Measurements from ENCODE around the gene TPP2. TPM values are rescaled to one million over a fixed set of nuclear protein-coding genes. Genes with fewer than 3 reads are reported as not detected.

The TPP2 gene
- polyA plus RNA-seq, 1 donor from 2014 or later, result 45.4 TPM

DNA sequence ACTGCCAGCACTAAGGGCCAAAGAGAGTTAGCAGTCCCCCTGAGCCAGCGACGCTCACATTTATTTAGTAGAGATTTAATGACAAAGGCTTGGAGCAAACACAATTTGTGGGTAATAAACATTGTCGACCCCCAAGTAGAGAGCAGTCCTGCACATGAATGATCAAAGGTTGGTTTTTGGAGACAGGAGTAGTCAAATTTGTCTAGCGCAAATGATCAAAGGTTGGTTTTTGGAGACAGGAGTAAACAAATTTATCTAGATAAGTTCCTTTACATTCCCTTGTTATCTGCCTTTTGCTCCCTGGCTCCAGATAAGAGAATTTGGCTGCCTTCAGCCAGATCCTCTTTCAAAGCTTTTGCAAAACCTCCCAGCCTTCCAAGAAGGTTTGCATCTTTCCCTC lies 71.1 kb downstream of the TPP2 start:
- Histone ChIP-seq H3K36me3 (ENCODE audit: insufficient read depth, low read length) (peaks cover 9% of the 10 kb centered on the region), H3K9ac (ENCODE audit: low read length) (no peak overlapping the region), H3K4me2 (ENCODE audit: low read length) (no peak overlapping the region), H4K20me1 (ENCODE audit: insufficient read depth) (no peaks in the 10 kb centered on the region), H3F3A (ENCODE audit: insufficient read depth, low read length, poor library complexity, severe bottlenecking) (no peaks in the 10 kb centered on the region), H2AFZ (ENCODE audit: low read depth, low read length) (no peak overlapping the region), H3K27me3 (ENCODE audit: insufficient read depth, low read depth, low read length) (no peaks in the 10 kb centered on the region), H3K79me2 (replicated peaks; ENCODE audit: insufficient read depth, low read length) (no peaks in the 10 kb centered on the region), H3K27ac (ENCODE audit: low read length) (no peak overlapping the region), H3K9me2 (ENCODE audit: insufficient read depth, low read length) (no peaks in the 10 kb centered on the region), H3K4me3 (ENCODE audit: low read length) (no peak overlapping the region), H3K9me3 (ENCODE audit: low read length) (no peaks in the 10 kb centered on the region)
- TF ChIP-seq TAF1 (IDR thresholded peaks at IDR 0.05; ENCODE audit: low read depth), result no peak
- TF ChIP-seq, protein P1, sequence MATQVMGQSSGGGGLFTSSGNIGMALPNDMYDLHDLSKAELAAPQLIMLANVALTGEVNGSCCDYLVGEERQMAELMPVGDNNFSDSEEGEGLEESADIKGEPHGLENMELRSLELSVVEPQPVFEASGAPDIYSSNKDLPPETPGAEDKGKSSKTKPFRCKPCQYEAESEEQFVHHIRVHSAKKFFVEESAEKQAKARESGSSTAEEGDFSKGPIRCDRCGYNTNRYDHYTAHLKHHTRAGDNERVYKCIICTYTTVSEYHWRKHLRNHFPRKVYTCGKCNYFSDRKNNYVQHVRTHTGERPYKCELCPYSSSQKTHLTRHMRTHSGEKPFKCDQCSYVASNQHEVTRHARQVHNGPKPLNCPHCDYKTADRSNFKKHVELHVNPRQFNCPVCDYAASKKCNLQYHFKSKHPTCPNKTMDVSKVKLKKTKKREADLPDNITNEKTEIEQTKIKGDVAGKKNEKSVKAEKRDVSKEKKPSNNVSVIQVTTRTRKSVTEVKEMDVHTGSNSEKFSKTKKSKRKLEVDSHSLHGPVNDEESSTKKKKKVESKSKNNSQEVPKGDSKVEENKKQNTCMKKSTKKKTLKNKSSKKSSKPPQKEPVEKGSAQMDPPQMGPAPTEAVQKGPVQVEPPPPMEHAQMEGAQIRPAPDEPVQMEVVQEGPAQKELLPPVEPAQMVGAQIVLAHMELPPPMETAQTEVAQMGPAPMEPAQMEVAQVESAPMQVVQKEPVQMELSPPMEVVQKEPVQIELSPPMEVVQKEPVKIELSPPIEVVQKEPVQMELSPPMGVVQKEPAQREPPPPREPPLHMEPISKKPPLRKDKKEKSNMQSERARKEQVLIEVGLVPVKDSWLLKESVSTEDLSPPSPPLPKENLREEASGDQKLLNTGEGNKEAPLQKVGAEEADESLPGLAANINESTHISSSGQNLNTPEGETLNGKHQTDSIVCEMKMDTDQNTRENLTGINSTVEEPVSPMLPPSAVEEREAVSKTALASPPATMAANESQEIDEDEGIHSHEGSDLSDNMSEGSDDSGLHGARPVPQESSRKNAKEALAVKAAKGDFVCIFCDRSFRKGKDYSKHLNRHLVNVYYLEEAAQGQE (IDR thresholded peaks at IDR 0.05; ENCODE audit: borderline replicate concordance), result no peak
- TF ChIP-seq POLR2AphosphoS5 (IDR thresholded peaks at IDR 0.05), result no peak
- TF ChIP-seq EP300 (conservative IDR thresholded peaks at IDR 0.05; ENCODE audit: poor library complexity, severe bottlenecking), result no peak
- no peak for TF ChIP-seq EZH2 (IDR thresholded peaks at IDR 0.05; ENCODE audit: borderline replicate concordance, insufficient read depth, low read length, poor library complexity, severe bottlenecking)
- TF ChIP-seq, protein P2, sequence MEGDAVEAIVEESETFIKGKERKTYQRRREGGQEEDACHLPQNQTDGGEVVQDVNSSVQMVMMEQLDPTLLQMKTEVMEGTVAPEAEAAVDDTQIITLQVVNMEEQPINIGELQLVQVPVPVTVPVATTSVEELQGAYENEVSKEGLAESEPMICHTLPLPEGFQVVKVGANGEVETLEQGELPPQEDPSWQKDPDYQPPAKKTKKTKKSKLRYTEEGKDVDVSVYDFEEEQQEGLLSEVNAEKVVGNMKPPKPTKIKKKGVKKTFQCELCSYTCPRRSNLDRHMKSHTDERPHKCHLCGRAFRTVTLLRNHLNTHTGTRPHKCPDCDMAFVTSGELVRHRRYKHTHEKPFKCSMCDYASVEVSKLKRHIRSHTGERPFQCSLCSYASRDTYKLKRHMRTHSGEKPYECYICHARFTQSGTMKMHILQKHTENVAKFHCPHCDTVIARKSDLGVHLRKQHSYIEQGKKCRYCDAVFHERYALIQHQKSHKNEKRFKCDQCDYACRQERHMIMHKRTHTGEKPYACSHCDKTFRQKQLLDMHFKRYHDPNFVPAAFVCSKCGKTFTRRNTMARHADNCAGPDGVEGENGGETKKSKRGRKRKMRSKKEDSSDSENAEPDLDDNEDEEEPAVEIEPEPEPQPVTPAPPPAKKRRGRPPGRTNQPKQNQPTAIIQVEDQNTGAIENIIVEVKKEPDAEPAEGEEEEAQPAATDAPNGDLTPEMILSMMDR (IDR thresholded peaks at IDR 0.05; ENCODE audit: poor library complexity, severe bottlenecking), result no peak
- no peak for TF ChIP-seq MXI1 (conservative IDR thresholded peaks at IDR 0.05; ENCODE audit: poor library complexity, severe bottlenecking)
- no peak for TF ChIP-seq RAD21 (conservative IDR thresholded peaks at IDR 0.05)
- TF ChIP-seq SMC3 (conservative IDR thresholded peaks at IDR 0.05; ENCODE audit: poor library complexity), result no peak

DNA sequence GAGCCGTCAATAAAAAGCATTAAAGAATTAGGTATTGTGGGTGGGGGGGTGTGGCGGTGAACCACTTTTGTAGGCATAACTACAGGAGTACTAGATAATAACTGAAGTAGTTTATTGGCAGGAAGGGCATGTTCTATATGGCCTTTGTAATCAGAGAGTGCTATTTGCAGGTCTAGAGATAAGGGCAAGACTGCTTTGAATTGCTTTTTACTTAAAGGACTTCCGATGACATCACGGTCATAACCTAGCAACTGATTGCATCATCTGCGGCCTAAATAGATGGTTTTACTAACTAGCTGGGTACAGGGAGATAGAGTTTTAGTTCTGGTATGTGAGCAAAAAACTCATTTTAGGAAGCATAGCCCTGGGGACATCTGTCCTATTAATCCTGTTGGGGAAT lies 73.3 kb downstream of the TPP2 start:
- H3K27ac ChIP-seq (ENCODE audit: low read length), result no peak overlapping the region
- no peaks in the 10 kb centered on the region for H3F3A ChIP-seq (ENCODE audit: insufficient read depth, low read length, poor library complexity, severe bottlenecking)
- TF ChIP-seq EZH2 (IDR thresholded peaks at IDR 0.05; ENCODE audit: borderline replicate concordance, insufficient read depth, low read length, poor library complexity, severe bottlenecking) (no peak), EP300 (conservative IDR thresholded peaks at IDR 0.05; ENCODE audit: poor library complexity, severe bottlenecking) (no peak), TAF1 (IDR thresholded peaks at IDR 0.05; ENCODE audit: low read depth) (no peak), RAD21 (conservative IDR thresholded peaks at IDR 0.05) (no peak), SMC3 (conservative IDR thresholded peaks at IDR 0.05; ENCODE audit: poor library complexity) (no peak), POLR2AphosphoS5 (IDR thresholded peaks at IDR 0.05) (no peak), MXI1 (conservative IDR thresholded peaks at IDR 0.05; ENCODE audit: poor library complexity, severe bottlenecking) (no peak)
- TF ChIP-seq, protein P1 (IDR thresholded peaks at IDR 0.05; ENCODE audit: borderline replicate concordance), result no peak
- TF ChIP-seq, protein P2 (IDR thresholded peaks at IDR 0.05; ENCODE audit: poor library complexity, severe bottlenecking), result no peak
- H3K9me3 ChIP-seq (ENCODE audit: low read length), result no peaks in the 10 kb centered on the region
- H3K27me3 ChIP-seq (ENCODE audit: insufficient read depth, low read depth, low read length), result no peaks in the 10 kb centered on the region
- H3K79me2 ChIP-seq (replicated peaks; ENCODE audit: insufficient read depth, low read length), result no peaks in the 10 kb centered on the region
- H2AFZ ChIP-seq (ENCODE audit: low read depth, low read length), result no peak overlapping the region
- H3K4me2 ChIP-seq (ENCODE audit: low read length), result no peak overlapping the region
- H4K20me1 ChIP-seq (ENCODE audit: insufficient read depth), result no peaks in the 10 kb centered on the region
- H3K36me3 ChIP-seq (ENCODE audit: insufficient read depth, low read length), result peaks cover 14% of the 10 kb centered on the region
- no peak overlapping the region for H3K4me3 ChIP-seq (ENCODE audit: low read length)
- no peak overlapping the region for H3K9ac ChIP-seq (ENCODE audit: low read length)
- H3K9me2 ChIP-seq (ENCODE audit: insufficient read depth, low read length), result no peaks in the 10 kb centered on the region

All from neural cell (in vitro differentiated cells).